Measurements from ENCODE around the gene NT5C3A. TPM values are rescaled to one million over a fixed set of nuclear protein-coding genes. Genes with fewer than 3 reads are reported as not detected.

NT5C3A gene
- total and polyA plus RNA-seq, 9 of the 15 experiments (the other 6 are each of a cell fraction or from before 2014, with no cell fraction given) = 18.6 to 60.1 (median 40.0) TPM

DNA sequence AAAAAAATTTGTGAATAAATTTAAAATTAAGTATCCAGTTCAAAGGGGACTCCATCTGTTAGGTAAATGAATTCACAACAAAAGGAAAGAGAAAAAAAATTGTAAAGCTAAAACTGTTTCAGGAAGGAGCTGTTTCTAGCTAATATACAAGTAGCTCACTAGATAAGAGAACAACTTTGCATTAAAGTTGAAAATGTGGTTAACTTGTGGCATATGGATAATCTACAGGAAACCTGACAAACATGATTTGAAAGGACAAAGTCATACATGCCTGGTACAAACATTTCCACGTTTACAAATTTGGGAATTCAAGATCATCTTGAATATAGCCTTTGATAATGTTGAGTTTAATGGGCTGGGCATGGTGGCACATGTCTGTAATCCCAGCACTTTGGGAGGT, 8.9 kb downstream of the NT5C3A start:
- H3K4me3 ChIP-seq = no peak overlapping the region
- POLR2A ChIA-PET = interaction anchor here (0.9 to 4.4 kb wide), 3 partner anchors 8 to 13 kb away, joined by 4 to 33 read pairs (median 6); partner anchors contain the start of gene NT5C3A
- in situ Hi-C loops (cut with MboI) = no loop called here
- no peaks in the 10 kb centered on the region for H3K9me3 ChIP-seq (replicated peaks; ENCODE audit: control insufficient read depth, insufficient read depth, low read depth, low read length)
- FAIRE-seq = no peak
- no peaks in the 10 kb centered on the region for H3K9me1 ChIP-seq (ENCODE audit: control insufficient read depth, insufficient read depth, low read length)
- peaks cover 5 to 14% of the 10 kb centered on the region in 2 experiments; a peak in 4 of 5 replicates for H3K4me1 ChIP-seq (replicated peaks in 1 of 2; ENCODE audit: control insufficient read depth in 2 of 2, insufficient read depth in 2 of 2, low read length in 2 of 2)
- CTCF ChIA-PET (ENCODE audit: low intra/inter-chr PET ratio) = no interaction called here
- no peak overlapping the region for H3K4me2 ChIP-seq (ENCODE audit: insufficient read depth, low read length)
- peak overlapping the region; percentile 44; the same call in 2 of the 3 replicates for H3K27ac ChIP-seq (ENCODE audit: extremely low read depth, low read depth, low read length)
- DNase-seq (ENCODE audit: extremely low read depth in 1 of 4, low spot score in 3 of 4) = no peak
- BruUV-seq (replicated peaks) = no TSS peak
- H3K9ac ChIP-seq (ENCODE audit: insufficient read depth in 1 of 2, low read depth in 2 of 2, low read length in 2 of 2) = no peak overlapping the region
- no peak; the same call in 2 of the 3 replicates for ATAC-seq
- no peaks in the 10 kb centered on the region for H3K27me3 ChIP-seq (ENCODE audit: control insufficient read depth in 2 of 2, insufficient read depth in 2 of 2, low read length in 2 of 2)
- no peaks in the 10 kb centered on the region for H4K20me1 ChIP-seq (replicated peaks; ENCODE audit: control insufficient read depth, insufficient read depth, low read length)
- peaks cover 98% of the 10 kb centered on the region for H3K79me2 ChIP-seq (ENCODE audit: control insufficient read depth, insufficient read depth, low read length)
- WGBS (ENCODE audit: insufficient coverage, low coverage, missing lambda C conversion rate) = 13% methylated on average over 1 of the region's 1 CpG
- H3K36me3 ChIP-seq (ENCODE audit: control insufficient read depth, insufficient read depth, low read length) = peaks cover 18% of the 10 kb centered on the region; the same call in 2 of the 3 replicates
- H2AFZ ChIP-seq (ENCODE audit: low read depth, low read length) = no peak overlapping the region
- intact Hi-C loops (cut with micrococcal nuclease) = loop anchor here (10.0 kb wide), 1 partner anchor 289 kb away; no protein-coding TSS in a partner anchor
- TF ChIP-seq BRD9 (IDR thresholded peaks at IDR 0.05; ENCODE audit: low read depth, partially characterized antibody) = no peak
- no peak for TF ChIP-seq ZNF134 (CRISPR knock-in tag; conservative IDR thresholded peaks at IDR 0.05)
- TF ChIP-seq, protein P1, sequence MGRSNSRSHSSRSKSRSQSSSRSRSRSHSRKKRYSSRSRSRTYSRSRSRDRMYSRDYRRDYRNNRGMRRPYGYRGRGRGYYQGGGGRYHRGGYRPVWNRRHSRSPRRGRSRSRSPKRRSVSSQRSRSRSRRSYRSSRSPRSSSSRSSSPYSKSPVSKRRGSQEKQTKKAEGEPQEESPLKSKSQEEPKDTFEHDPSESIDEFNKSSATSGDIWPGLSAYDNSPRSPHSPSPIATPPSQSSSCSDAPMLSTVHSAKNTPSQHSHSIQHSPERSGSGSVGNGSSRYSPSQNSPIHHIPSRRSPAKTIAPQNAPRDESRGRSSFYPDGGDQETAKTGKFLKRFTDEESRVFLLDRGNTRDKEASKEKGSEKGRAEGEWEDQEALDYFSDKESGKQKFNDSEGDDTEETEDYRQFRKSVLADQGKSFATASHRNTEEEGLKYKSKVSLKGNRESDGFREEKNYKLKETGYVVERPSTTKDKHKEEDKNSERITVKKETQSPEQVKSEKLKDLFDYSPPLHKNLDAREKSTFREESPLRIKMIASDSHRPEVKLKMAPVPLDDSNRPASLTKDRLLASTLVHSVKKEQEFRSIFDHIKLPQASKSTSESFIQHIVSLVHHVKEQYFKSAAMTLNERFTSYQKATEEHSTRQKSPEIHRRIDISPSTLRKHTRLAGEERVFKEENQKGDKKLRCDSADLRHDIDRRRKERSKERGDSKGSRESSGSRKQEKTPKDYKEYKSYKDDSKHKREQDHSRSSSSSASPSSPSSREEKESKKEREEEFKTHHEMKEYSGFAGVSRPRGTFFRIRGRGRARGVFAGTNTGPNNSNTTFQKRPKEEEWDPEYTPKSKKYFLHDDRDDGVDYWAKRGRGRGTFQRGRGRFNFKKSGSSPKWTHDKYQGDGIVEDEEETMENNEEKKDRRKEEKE (IDR thresholded peaks at IDR 0.05; ENCODE audit: borderline replicate concordance in 1 of 2, control insufficient read depth in 1 of 2, low read depth in 2 of 2, low read length in 1 of 2) = no peak
- no peak for TF ChIP-seq KAT7 (CRISPR knock-in tag; IDR thresholded peaks at IDR 0.05; ENCODE audit: borderline replicate concordance)
- TF ChIP-seq BRF1 (IDR thresholded peaks at IDR 0.05; ENCODE audit: borderline replicate concordance, extremely low read depth, insufficient read length) = no peak
- TF ChIP-seq, protein P2, sequence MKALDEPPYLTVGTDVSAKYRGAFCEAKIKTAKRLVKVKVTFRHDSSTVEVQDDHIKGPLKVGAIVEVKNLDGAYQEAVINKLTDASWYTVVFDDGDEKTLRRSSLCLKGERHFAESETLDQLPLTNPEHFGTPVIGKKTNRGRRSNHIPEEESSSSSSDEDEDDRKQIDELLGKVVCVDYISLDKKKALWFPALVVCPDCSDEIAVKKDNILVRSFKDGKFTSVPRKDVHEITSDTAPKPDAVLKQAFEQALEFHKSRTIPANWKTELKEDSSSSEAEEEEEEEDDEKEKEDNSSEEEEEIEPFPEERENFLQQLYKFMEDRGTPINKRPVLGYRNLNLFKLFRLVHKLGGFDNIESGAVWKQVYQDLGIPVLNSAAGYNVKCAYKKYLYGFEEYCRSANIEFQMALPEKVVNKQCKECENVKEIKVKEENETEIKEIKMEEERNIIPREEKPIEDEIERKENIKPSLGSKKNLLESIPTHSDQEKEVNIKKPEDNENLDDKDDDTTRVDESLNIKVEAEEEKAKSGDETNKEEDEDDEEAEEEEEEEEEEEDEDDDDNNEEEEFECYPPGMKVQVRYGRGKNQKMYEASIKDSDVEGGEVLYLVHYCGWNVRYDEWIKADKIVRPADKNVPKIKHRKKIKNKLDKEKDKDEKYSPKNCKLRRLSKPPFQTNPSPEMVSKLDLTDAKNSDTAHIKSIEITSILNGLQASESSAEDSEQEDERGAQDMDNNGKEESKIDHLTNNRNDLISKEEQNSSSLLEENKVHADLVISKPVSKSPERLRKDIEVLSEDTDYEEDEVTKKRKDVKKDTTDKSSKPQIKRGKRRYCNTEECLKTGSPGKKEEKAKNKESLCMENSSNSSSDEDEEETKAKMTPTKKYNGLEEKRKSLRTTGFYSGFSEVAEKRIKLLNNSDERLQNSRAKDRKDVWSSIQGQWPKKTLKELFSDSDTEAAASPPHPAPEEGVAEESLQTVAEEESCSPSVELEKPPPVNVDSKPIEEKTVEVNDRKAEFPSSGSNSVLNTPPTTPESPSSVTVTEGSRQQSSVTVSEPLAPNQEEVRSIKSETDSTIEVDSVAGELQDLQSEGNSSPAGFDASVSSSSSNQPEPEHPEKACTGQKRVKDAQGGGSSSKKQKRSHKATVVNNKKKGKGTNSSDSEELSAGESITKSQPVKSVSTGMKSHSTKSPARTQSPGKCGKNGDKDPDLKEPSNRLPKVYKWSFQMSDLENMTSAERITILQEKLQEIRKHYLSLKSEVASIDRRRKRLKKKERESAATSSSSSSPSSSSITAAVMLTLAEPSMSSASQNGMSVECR (CRISPR knock-in tag; IDR thresholded peaks at IDR 0.05) = no peak
- no peak for TF ChIP-seq NCOA4 (IDR thresholded peaks at IDR 0.05; ENCODE audit: partially characterized antibody)
- TF ChIP-seq, protein P3, sequence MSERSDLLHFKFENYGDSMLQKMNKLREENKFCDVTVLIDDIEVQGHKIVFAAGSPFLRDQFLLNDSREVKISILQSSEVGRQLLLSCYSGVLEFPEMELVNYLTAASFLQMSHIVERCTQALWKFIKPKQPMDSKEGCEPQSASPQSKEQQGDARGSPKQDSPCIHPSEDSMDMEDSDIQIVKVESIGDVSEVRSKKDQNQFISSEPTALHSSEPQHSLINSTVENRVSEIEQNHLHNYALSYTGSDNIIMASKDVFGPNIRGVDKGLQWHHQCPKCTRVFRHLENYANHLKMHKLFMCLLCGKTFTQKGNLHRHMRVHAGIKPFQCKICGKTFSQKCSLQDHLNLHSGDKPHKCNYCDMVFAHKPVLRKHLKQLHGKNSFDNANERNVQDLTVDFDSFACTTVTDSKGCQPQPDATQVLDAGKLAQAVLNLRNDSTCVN (CRISPR knock-in tag; IDR thresholded peaks at IDR 0.05) = no peak
- TF ChIP-seq CBX5 (IDR thresholded peaks at IDR 0.05; ENCODE audit: borderline replicate concordance, low read depth) = no peak
- TF ChIP-seq MCM3 (IDR thresholded peaks at IDR 0.05) = no peak
- no peak for TF ChIP-seq BCL6 (CRISPR knock-in tag; IDR thresholded peaks at IDR 0.05)
- TF ChIP-seq, protein P4, sequence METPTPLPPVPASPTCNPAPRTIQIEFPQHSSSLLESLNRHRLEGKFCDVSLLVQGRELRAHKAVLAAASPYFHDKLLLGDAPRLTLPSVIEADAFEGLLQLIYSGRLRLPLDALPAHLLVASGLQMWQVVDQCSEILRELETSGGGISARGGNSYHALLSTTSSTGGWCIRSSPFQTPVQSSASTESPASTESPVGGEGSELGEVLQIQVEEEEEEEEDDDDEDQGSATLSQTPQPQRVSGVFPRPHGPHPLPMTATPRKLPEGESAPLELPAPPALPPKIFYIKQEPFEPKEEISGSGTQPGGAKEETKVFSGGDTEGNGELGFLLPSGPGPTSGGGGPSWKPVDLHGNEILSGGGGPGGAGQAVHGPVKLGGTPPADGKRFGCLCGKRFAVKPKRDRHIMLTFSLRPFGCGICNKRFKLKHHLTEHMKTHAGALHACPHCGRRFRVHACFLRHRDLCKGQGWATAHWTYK (CRISPR knock-in tag; IDR thresholded peaks at IDR 0.05) = no peak
- TF ChIP-seq TCF7 (IDR thresholded peaks at IDR 0.05; ENCODE audit: borderline replicate concordance) = no peak
